ENCODE results near the gene GALNTL6.

- TF ChIP-seq YY1 (IDR thresholded peaks at IDR 0.05; ENCODE audit: insufficient read depth, insufficient read length), result no peak
- no peak for TF ChIP-seq ZNF274 (IDR thresholded peaks at IDR 0.05; ENCODE audit: low read depth, low read length)
- TF ChIP-seq SUZ12 (IDR thresholded peaks at IDR 0.05; ENCODE audit: extremely low read depth, insufficient read depth, insufficient read length), result no peak
These were observed 350.0 kb downstream of the GALNTL6 start for GRCh38 chr4:172163215-172163614.
